ENCODE data around the gene CACNB1.

DNA sequence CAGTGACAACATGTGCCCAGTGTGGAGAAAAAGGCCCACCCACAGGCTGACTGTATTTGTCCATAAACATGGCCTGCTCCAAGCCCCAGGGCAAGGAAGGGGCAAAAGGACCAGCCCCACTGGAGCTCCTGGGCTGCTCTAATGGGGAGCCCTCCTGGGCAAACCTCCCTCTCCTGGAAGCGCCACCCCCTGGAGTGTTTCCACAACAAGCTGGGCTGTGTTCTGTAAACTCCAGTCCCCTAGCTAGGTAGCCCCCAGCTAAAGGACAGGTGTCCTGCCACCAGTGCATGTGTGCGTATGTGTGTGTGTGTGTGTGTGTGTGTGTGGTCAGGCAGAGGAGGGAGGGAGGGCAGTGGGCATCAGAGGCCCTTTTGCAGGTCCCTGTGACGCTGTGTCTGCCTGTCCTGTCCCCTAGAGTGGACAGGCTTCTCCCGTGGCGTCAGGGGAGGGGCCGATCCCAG is 39.5 kb upstream of the CACNB1 start:
- TF ChIP-seq, protein P1, sequence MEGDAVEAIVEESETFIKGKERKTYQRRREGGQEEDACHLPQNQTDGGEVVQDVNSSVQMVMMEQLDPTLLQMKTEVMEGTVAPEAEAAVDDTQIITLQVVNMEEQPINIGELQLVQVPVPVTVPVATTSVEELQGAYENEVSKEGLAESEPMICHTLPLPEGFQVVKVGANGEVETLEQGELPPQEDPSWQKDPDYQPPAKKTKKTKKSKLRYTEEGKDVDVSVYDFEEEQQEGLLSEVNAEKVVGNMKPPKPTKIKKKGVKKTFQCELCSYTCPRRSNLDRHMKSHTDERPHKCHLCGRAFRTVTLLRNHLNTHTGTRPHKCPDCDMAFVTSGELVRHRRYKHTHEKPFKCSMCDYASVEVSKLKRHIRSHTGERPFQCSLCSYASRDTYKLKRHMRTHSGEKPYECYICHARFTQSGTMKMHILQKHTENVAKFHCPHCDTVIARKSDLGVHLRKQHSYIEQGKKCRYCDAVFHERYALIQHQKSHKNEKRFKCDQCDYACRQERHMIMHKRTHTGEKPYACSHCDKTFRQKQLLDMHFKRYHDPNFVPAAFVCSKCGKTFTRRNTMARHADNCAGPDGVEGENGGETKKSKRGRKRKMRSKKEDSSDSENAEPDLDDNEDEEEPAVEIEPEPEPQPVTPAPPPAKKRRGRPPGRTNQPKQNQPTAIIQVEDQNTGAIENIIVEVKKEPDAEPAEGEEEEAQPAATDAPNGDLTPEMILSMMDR (IDR thresholded peaks at IDR 0.05) = no peak
- TF ChIP-seq POLR2AphosphoS5 (IDR thresholded peaks at IDR 0.05) = no peak
- TF ChIP-seq POLR2A (IDR thresholded peaks at IDR 0.05) = no peak

Data from gastroesophageal sphincter (tissue), 3 donors.